Measurements from ENCODE around the gene FZD8. TPM values are rescaled to one million over a fixed set of nuclear protein-coding genes. Genes with fewer than 3 reads are reported as not detected.
A peak's percentile ranks its signal among the peaks of the same experiment; 100 is the strongest.

FZD8 gene
- total and polyA plus RNA-seq, 9 donors: 23.1 to 43.6 (median 38.7) TPM

DNA sequence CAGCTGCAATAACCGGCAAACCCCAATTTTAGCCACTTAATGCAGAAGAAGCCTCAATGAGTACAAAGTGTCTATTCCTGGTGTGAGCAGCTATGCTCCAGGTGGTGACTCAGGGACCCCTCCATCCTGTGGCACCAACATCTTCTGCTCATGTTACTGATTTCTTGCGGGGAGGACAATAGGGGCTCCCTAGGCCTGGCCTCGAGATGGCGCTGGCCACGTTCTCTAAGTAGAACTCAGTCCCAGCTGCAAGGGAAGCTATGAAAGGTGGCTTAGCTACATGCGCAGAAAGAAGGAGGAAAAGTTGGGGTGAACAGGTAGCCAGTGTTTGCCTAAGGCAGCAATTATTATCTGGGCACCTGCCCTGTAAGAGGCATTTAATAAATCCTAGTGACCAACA, 30.3 kb downstream of the FZD8 start:
- peaks cover 10% of the 10 kb centered on the region for H3K4me1 ChIP-seq (ENCODE audit: control insufficient read depth, insufficient read depth, low read length)
- H3K9me3 ChIP-seq (replicated peaks; ENCODE audit: control insufficient read depth, low read depth, low read length): no peaks in the 10 kb centered on the region
- H3K36me3 ChIP-seq (ENCODE audit: control insufficient read depth, insufficient read depth, low read length): no peaks in the 10 kb centered on the region
- no peak overlapping the region for H3K4me3 ChIP-seq (ENCODE audit: low read length)
- H3K27me3 ChIP-seq (ENCODE audit: control insufficient read depth, insufficient read depth, low read length): peaks cover 7% of the 10 kb centered on the region
- 84% methylated on average over 4 of the region's 6 CpGs for WGBS (ENCODE audit: insufficient coverage)
- DNase-seq: no peak
- H3K27ac ChIP-seq (ENCODE audit: low read length): no peak overlapping the region

GRCh38 chr10:35608328-35608672, 33.8 kb downstream of the FZD8 start:
- Histone ChIP-seq H3K9me3 (replicated peaks; ENCODE audit: control insufficient read depth, low read depth, low read length) (peaks cover 3% of the 10 kb centered on the region), H3K27ac (ENCODE audit: low read length) (no peak overlapping the region), H3K27me3 (ENCODE audit: control insufficient read depth, insufficient read depth, low read length) (peaks cover 7% of the 10 kb centered on the region), H3K4me3 (ENCODE audit: low read length) (peak overlapping the region; percentile 46), H3K36me3 (ENCODE audit: control insufficient read depth, insufficient read depth, low read length) (no peaks in the 10 kb centered on the region), H3K4me1 (ENCODE audit: control insufficient read depth, insufficient read depth, low read length) (peaks cover 15% of the 10 kb centered on the region)
- WGBS (ENCODE audit: insufficient coverage): 59% methylated on average over 9 of the region's 16 CpGs
- no peak for DNase-seq

GRCh38 chr10:35607475-35608327, 34.4 kb downstream of the FZD8 start:
- H3K27ac ChIP-seq (ENCODE audit: low read length): no peak overlapping the region
- peaks cover 3% of the 10 kb centered on the region for H3K9me3 ChIP-seq (replicated peaks; ENCODE audit: control insufficient read depth, low read depth, low read length)
- H3K27me3 ChIP-seq (ENCODE audit: control insufficient read depth, insufficient read depth, low read length): peaks cover 7% of the 10 kb centered on the region
- peak overlapping the region; percentile 46 for H3K4me3 ChIP-seq (ENCODE audit: low read length)
- 10% methylated on average over 68 of the region's 78 CpGs for WGBS (ENCODE audit: insufficient coverage)
- H3K4me1 ChIP-seq (ENCODE audit: control insufficient read depth, insufficient read depth, low read length): peaks cover 14% of the 10 kb centered on the region
- H3K36me3 ChIP-seq (ENCODE audit: control insufficient read depth, insufficient read depth, low read length): no peaks in the 10 kb centered on the region
- DNase-seq: peak; percentile 31

DNA sequence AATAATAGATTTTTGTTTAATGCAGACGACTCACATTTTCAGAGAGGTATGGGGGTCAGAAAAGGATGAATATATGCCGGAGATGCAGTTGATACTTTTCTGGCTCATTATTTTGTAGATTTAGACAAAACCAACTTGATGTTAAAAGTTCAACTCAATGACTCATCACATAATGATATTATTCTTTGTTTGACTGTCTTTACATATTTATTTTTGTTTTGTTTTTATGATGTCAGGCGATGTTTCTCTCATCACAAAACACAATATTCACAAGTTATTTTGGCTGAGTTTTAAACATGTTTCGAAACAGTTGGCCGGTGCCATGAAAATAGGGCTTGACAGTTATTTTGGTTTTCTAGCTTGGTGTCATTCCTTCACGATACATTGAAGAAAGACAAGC, 35.7 kb downstream of the FZD8 start:
- peaks cover 14% of the 10 kb centered on the region for H3K4me1 ChIP-seq (ENCODE audit: control insufficient read depth, insufficient read depth, low read length)
- no CpG with 5 or more reads among the region's 6 CpGs for WGBS (ENCODE audit: insufficient coverage)
- no peak overlapping the region for H3K4me3 ChIP-seq (ENCODE audit: low read length)
- no peak for DNase-seq
- H3K36me3 ChIP-seq (ENCODE audit: control insufficient read depth, insufficient read depth, low read length): no peaks in the 10 kb centered on the region
- H3K27ac ChIP-seq (ENCODE audit: low read length): no peak overlapping the region
- H3K9me3 ChIP-seq (replicated peaks; ENCODE audit: control insufficient read depth, low read depth, low read length): peaks cover 3% of the 10 kb centered on the region
- H3K27me3 ChIP-seq (ENCODE audit: control insufficient read depth, insufficient read depth, low read length): peaks cover 7% of the 10 kb centered on the region

DNA sequence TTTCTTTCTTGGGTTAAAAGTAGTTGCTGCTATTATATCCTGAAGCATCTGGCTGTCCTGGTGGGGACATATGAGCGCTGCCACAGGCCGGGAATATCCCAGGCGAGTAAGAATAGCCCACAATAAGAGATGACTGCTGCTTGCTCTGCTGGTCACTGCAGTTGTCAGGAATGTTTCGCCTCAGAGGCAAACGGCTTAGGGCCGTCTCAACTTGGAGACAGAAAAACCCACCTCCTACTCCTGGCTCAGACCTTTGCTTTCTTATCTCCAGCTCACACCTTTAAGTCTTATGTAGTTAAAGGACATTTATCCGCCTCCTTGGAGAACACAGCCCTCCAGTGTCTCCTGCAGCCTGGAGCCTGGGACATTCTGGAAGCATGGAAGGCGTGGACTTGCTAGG, 36.9 kb downstream of the FZD8 start, which contains the start of gene GJD4:
Gene GJD4, plus strand, starts transcription at position 151 of the 400 bp plus-strand sequence. Its CDS starts 227 bp downstream, at position 378.
- Histone ChIP-seq H3K4me1 (ENCODE audit: control insufficient read depth, insufficient read depth, low read length) (peaks cover 14% of the 10 kb centered on the region), H3K36me3 (ENCODE audit: control insufficient read depth, insufficient read depth, low read length) (no peaks in the 10 kb centered on the region), H3K27ac (ENCODE audit: low read length) (peak within 1 kb of the TSS; percentile 80), H3K9me3 (replicated peaks; ENCODE audit: control insufficient read depth, low read depth, low read length) (peaks cover 3% of the 10 kb centered on the region), H3K4me3 (ENCODE audit: low read length) (no peak within 1 kb of the TSS), H3K27me3 (ENCODE audit: control insufficient read depth, insufficient read depth, low read length) (peaks cover 7% of the 10 kb centered on the region)
- DNase-seq: peak; percentile 38
- WGBS (ENCODE audit: insufficient coverage): 67% methylated on average over 1 of the region's 8 CpGs

DNA sequence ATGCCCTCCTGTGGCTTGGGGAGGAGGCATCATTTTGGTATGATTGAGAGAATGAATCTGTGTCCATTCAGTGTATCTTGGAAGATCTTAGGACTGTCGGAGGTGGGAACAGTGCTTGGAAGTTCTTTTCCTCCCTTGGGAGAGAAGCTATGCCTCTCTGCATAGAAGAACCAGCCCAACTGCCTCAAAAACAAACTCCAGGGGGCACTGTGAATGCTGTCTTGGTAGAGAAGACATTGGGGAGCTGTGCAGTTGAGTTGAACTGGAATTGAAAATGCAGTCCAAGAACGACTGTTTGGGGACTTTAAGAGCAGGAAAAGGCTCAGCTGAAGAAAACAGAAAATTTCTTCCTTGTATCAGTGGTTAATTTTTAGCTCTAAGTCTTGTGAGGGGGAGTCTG, 41.9 kb downstream of the FZD8 start:
- Histone ChIP-seq H3K36me3 (ENCODE audit: control insufficient read depth, insufficient read depth, low read length) (no peaks in the 10 kb centered on the region), H3K9me3 (replicated peaks; ENCODE audit: control insufficient read depth, low read depth, low read length) (peaks cover 3% of the 10 kb centered on the region), H3K27ac (ENCODE audit: low read length) (no peak overlapping the region), H3K27me3 (ENCODE audit: control insufficient read depth, insufficient read depth, low read length) (no peaks in the 10 kb centered on the region), H3K4me1 (ENCODE audit: control insufficient read depth, insufficient read depth, low read length) (peaks cover 6% of the 10 kb centered on the region), H3K4me3 (ENCODE audit: low read length) (no peak overlapping the region)
- 29% methylated on average over 1 of the region's 2 CpGs for WGBS (ENCODE audit: insufficient coverage)
- DNase-seq: no peak

- H3K27ac ChIP-seq (ENCODE audit: low read length): no peak overlapping the region
- WGBS (ENCODE audit: insufficient coverage): 40% methylated on average over 1 of the region's 6 CpGs
- H3K27me3 ChIP-seq (ENCODE audit: control insufficient read depth, insufficient read depth, low read length): no peaks in the 10 kb centered on the region
- DNase-seq: no peak
- H3K9me3 ChIP-seq (replicated peaks; ENCODE audit: control insufficient read depth, low read depth, low read length): no peaks in the 10 kb centered on the region
- peaks cover 4% of the 10 kb centered on the region for H3K4me1 ChIP-seq (ENCODE audit: control insufficient read depth, insufficient read depth, low read length)
- no peak overlapping the region for H3K4me3 ChIP-seq (ENCODE audit: low read length)
- no peaks in the 10 kb centered on the region for H3K36me3 ChIP-seq (ENCODE audit: control insufficient read depth, insufficient read depth, low read length)
Observed at GRCh38 chr10:35598379-35598778, 43.7 kb downstream of the FZD8 start.

DNA sequence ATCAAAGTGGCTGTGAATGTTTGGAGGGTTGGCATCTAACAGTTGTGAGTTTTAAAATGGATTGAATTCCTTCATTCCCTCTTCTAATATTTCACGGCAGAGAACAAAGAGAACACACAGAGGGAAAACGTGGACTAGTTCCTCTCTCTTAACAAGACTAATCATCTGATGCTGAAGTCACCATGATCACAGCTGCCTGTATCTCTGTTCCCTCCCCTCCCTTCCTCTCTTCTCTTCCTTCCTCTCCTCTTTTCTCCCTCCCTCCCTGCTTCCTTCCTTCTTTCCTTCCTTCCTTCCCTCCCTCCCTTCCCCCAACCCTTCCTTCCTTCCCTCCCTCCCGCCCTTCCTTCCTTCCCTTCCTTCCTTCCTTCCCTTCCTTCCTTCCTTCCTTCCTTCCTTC, 47.0 kb downstream of the FZD8 start:
- H3K9me3 ChIP-seq (replicated peaks; ENCODE audit: control insufficient read depth, low read depth, low read length): peaks cover 3% of the 10 kb centered on the region
- no peaks in the 10 kb centered on the region for H3K27me3 ChIP-seq (ENCODE audit: control insufficient read depth, insufficient read depth, low read length)
- no peak overlapping the region for H3K27ac ChIP-seq (ENCODE audit: low read length)
- H3K4me3 ChIP-seq (ENCODE audit: low read length): no peak overlapping the region
- peaks cover 4% of the 10 kb centered on the region for H3K4me1 ChIP-seq (ENCODE audit: control insufficient read depth, insufficient read depth, low read length)
- no peaks in the 10 kb centered on the region for H3K36me3 ChIP-seq (ENCODE audit: control insufficient read depth, insufficient read depth, low read length)
- no peak for DNase-seq
- WGBS (ENCODE audit: insufficient coverage): 25% methylated on average over 2 of the region's 3 CpGs

DNA sequence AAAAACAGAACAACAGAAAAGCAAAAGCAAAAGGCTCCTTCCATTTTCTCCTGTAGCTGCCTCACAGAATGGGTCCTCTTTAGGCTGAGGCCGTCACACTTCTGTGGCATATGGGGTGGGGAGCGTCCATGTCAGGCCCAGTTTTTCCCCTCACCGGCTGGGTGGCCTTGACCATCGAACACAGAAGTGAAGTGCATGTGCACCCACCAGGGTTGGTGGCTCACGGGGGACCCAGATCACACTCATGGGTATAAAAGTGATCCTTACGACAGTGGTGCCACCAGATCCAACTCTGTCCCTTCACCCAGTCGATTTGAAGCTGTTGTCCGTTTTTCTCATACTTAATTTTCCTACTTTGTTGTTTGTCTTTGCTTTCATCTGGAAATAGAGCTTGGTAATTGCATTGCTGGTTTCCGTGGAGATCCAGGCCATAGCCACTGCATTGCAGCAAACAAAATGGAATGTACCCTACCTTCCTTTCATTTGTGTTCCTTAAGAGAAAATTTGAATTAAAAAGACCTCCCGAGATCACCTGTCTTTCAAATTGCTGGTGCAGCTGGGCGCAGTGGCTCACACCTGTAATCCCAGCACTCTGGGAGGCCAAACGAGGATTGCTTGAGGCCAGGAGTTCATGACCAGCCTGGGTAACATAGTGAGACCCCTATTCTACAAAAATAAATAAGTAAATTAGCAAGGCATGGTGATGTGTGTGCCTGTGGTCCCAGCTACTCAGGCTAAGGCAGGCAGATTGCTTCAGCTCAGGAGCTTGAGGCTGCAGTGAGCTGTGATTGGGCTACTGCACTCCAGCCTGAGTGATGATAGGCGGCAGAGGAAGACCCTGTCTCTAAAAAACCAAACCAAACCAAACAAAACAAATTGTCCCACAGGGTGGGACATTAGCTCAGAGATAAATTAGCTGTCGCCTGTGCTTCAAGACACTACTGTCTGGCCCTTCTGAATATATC, 47.7 kb downstream of the FZD8 start:
- Histone ChIP-seq H3K4me3 (ENCODE audit: low read length) (no peak overlapping the region), H3K27me3 (ENCODE audit: control insufficient read depth, insufficient read depth, low read length) (no peaks in the 10 kb centered on the region), H3K27ac (ENCODE audit: low read length) (no peak overlapping the region), H3K9me3 (replicated peaks; ENCODE audit: control insufficient read depth, low read depth, low read length) (peaks cover 3% of the 10 kb centered on the region), H3K4me1 (ENCODE audit: control insufficient read depth, insufficient read depth, low read length) (peaks cover 4% of the 10 kb centered on the region), H3K36me3 (ENCODE audit: control insufficient read depth, insufficient read depth, low read length) (no peaks in the 10 kb centered on the region)
- WGBS (ENCODE audit: insufficient coverage): 70% methylated on average over 8 of the region's 14 CpGs
- DNase-seq: no peak

DNA sequence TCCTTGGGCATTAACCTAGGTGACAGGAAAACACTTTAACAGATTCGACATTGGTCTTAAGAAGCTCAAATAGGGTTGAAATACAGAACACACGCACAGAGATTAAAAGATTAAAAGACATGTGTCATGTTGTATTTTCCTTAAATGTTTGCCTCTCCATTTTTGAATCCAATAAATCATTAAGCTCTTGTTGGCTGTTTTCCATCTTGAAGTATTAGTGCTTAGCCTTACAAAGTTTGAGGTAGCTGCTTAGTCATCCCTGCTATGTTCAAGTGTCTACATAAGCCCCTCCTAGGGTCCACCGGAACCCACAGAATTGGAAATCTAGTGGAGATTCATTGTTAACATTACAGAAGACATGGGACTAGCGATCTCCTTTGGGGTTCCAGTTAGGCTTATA, 49.7 kb downstream of the FZD8 start:
- H3K4me1 ChIP-seq (ENCODE audit: control insufficient read depth, insufficient read depth, low read length): peaks cover 9% of the 10 kb centered on the region
- peaks cover 3% of the 10 kb centered on the region for H3K9me3 ChIP-seq (replicated peaks; ENCODE audit: control insufficient read depth, low read depth, low read length)
- WGBS (ENCODE audit: insufficient coverage): no CpG with 5 or more reads among the region's 4 CpGs
- no peak for DNase-seq
- no peaks in the 10 kb centered on the region for H3K36me3 ChIP-seq (ENCODE audit: control insufficient read depth, insufficient read depth, low read length)
- H3K27me3 ChIP-seq (ENCODE audit: control insufficient read depth, insufficient read depth, low read length): no peaks in the 10 kb centered on the region
- H3K27ac ChIP-seq (ENCODE audit: low read length): no peak overlapping the region
- no peak overlapping the region for H3K4me3 ChIP-seq (ENCODE audit: low read length)

All from muscle of leg (tissue), 11 donors.